Measurements from ENCODE around the gene FSTL3.

FSTL3 gene

GRCh38 chr19:677601-678436, 1.6 kb downstream of the FSTL3 start:
- DNase-seq: no peak
- H3K27me3 ChIP-seq (ENCODE audit: insufficient read depth, low read length, poor library complexity): peaks cover 4% of the 10 kb centered on the region
- H2BK120ac ChIP-seq (ENCODE audit: low read depth, low read length): no peak overlapping the region
- H3K56ac ChIP-seq (ENCODE audit: low read length): no peak overlapping the region
- H3K4me2 ChIP-seq (ENCODE audit: low read length): no peak overlapping the region
- no peaks in the 10 kb centered on the region for H3K79me2 ChIP-seq (ENCODE audit: control insufficient read depth, insufficient read depth, low read length)
- no peak overlapping the region for H3K23ac ChIP-seq (ENCODE audit: low read length)
- H3K36me3 ChIP-seq (ENCODE audit: control insufficient read depth, insufficient read depth, low read length): no peaks in the 10 kb centered on the region
- H2BK15ac ChIP-seq (replicated peaks; ENCODE audit: low read depth): no peak overlapping the region
- H3K9ac ChIP-seq (ENCODE audit: low read length): no peak overlapping the region
- H3K79me1 ChIP-seq (ENCODE audit: low read length): no peaks in the 10 kb centered on the region
- H3K4me3 ChIP-seq (ENCODE audit: low read length): no peak overlapping the region
- no peak overlapping the region for H4K5ac ChIP-seq (ENCODE audit: low read length)
- WGBS (ENCODE audit: extremely low coverage, insufficient coverage, low lambda C conversion rate): no CpG with 5 or more reads among the region's 22 CpGs
- no peak overlapping the region for H3K18ac ChIP-seq (ENCODE audit: low read length)
- no peak overlapping the region for H2AK5ac ChIP-seq (ENCODE audit: low read length)
- H4K8ac ChIP-seq (ENCODE audit: low read depth, low read length): no peak overlapping the region
- no peak overlapping the region for H3K4ac ChIP-seq (ENCODE audit: low read depth, low read length)
- H3K27ac ChIP-seq (ENCODE audit: low read depth, low read length): no peak overlapping the region
- H3K4me1 ChIP-seq (ENCODE audit: control insufficient read depth, low read depth, low read length): no peaks in the 10 kb centered on the region
- H2BK5ac ChIP-seq (ENCODE audit: low read length): no peak overlapping the region

DNA sequence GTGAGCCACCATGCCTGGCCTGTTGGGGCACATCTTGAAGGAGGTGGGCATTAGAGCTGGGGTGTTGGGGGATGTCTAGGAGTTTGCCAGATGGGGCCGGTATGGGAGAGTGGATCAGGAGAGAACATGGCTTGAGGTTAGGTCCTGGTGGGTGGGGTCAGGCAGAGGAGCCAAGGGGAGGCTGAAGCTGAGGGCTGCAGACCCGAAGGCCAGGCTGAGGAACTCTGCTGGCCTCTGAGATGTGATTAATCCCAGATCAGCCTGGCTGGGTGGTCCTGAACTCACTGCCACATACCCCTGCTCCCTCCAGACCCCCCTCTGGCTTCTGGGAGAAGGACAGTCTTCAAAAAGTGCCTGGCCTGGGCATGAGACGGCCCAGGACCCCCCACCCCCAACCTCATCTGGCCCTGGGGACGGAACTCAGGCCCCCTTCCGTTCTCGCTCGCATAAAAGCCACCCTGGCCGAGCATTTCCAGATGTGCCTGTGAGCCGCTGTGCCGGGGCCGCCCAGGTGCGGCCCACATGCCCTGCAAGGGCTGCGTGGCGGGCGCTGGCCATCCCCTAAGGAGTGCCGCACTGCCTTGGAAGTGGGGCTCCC, 2.7 kb downstream of the FSTL3 start:
- Histone ChIP-seq H2BK5ac (ENCODE audit: low read length) (no peak overlapping the region), H3K9ac (ENCODE audit: low read length) (peak overlapping the region; percentile 87), H3K4me3 (ENCODE audit: low read length) (no peak overlapping the region), H3K56ac (ENCODE audit: low read length) (peak overlapping the region; percentile 96), H3K18ac (ENCODE audit: low read length) (no peak overlapping the region), H4K8ac (ENCODE audit: low read depth, low read length) (no peak overlapping the region), H3K23ac (ENCODE audit: low read length) (no peak overlapping the region), H4K5ac (ENCODE audit: low read length) (no peak overlapping the region), H3K36me3 (ENCODE audit: control insufficient read depth, insufficient read depth, low read length) (no peaks in the 10 kb centered on the region), H2AK5ac (ENCODE audit: low read length) (no peak overlapping the region), H3K4me1 (ENCODE audit: control insufficient read depth, low read depth, low read length) (no peaks in the 10 kb centered on the region), H3K4ac (ENCODE audit: low read depth, low read length) (no peak overlapping the region), H2BK120ac (ENCODE audit: low read depth, low read length) (no peak overlapping the region), H3K27ac (ENCODE audit: low read depth, low read length) (no peak overlapping the region), H3K27me3 (ENCODE audit: insufficient read depth, low read length, poor library complexity) (peaks cover 4% of the 10 kb centered on the region), H3K79me2 (ENCODE audit: control insufficient read depth, insufficient read depth, low read length) (no peaks in the 10 kb centered on the region), H3K79me1 (ENCODE audit: low read length) (no peaks in the 10 kb centered on the region), H3K4me2 (ENCODE audit: low read length) (no peak overlapping the region), H2BK15ac (replicated peaks; ENCODE audit: low read depth) (no peak overlapping the region)
- no CpG with 5 or more reads among the region's 16 CpGs for WGBS (ENCODE audit: extremely low coverage, insufficient coverage, low lambda C conversion rate)
- DNase-seq: no peak

GRCh38 chr19:679418-680286, 3.5 kb downstream of the FSTL3 start:
- H3K4me3 ChIP-seq (ENCODE audit: low read length): peak overlapping the region; percentile 71
- no peaks in the 10 kb centered on the region for H3K79me1 ChIP-seq (ENCODE audit: low read length)
- H3K18ac ChIP-seq (ENCODE audit: low read length): peak overlapping the region; percentile 96
- peak overlapping the region; percentile 17 for H4K8ac ChIP-seq (ENCODE audit: low read depth, low read length)
- peaks cover 4% of the 10 kb centered on the region for H3K27me3 ChIP-seq (ENCODE audit: insufficient read depth, low read length, poor library complexity)
- H3K4me1 ChIP-seq (ENCODE audit: control insufficient read depth, low read depth, low read length): no peaks in the 10 kb centered on the region
- H2BK120ac ChIP-seq (ENCODE audit: low read depth, low read length): peak overlapping the region; percentile 46
- DNase-seq: peak; percentile 55
- no peak overlapping the region for H2BK15ac ChIP-seq (replicated peaks; ENCODE audit: low read depth)
- no peaks in the 10 kb centered on the region for H3K79me2 ChIP-seq (ENCODE audit: control insufficient read depth, insufficient read depth, low read length)
- no peak overlapping the region for H4K5ac ChIP-seq (ENCODE audit: low read length)
- H3K56ac ChIP-seq (ENCODE audit: low read length): peak overlapping the region; percentile 96
- H3K36me3 ChIP-seq (ENCODE audit: control insufficient read depth, insufficient read depth, low read length): no peaks in the 10 kb centered on the region
- peak overlapping the region; percentile 77 for H3K4me2 ChIP-seq (ENCODE audit: low read length)
- no peak overlapping the region for H2BK5ac ChIP-seq (ENCODE audit: low read length)
- H3K9ac ChIP-seq (ENCODE audit: low read length): peak overlapping the region; percentile 95
- WGBS (ENCODE audit: extremely low coverage, insufficient coverage, low lambda C conversion rate): no CpG with 5 or more reads among the region's 69 CpGs
- H3K23ac ChIP-seq (ENCODE audit: low read length): peak overlapping the region; percentile 80
- no peak overlapping the region for H2AK5ac ChIP-seq (ENCODE audit: low read length)
- H3K27ac ChIP-seq (ENCODE audit: low read depth, low read length): peak overlapping the region; percentile 78
- H3K4ac ChIP-seq (ENCODE audit: low read depth, low read length): peak overlapping the region; percentile 98

- Histone ChIP-seq H2BK5ac (ENCODE audit: low read length) (peak overlapping the region; percentile 69), H3K23ac (ENCODE audit: low read length) (peak overlapping the region; percentile 80), H4K5ac (ENCODE audit: low read length) (no peak overlapping the region), H3K18ac (ENCODE audit: low read length) (peak overlapping the region; percentile 96), H3K27ac (ENCODE audit: low read depth, low read length) (peak overlapping the region; percentile 78), H3K4me1 (ENCODE audit: control insufficient read depth, low read depth, low read length) (no peaks in the 10 kb centered on the region), H3K79me1 (ENCODE audit: low read length) (no peaks in the 10 kb centered on the region), H2BK120ac (ENCODE audit: low read depth, low read length) (peak overlapping the region; percentile 46), H4K8ac (ENCODE audit: low read depth, low read length) (peak overlapping the region; percentile 17), H3K27me3 (ENCODE audit: insufficient read depth, low read length, poor library complexity) (peaks cover 4% of the 10 kb centered on the region), H3K79me2 (ENCODE audit: control insufficient read depth, insufficient read depth, low read length) (no peaks in the 10 kb centered on the region), H2BK15ac (replicated peaks; ENCODE audit: low read depth) (no peak overlapping the region), H3K56ac (ENCODE audit: low read length) (peak overlapping the region; percentile 98), H3K4ac (ENCODE audit: low read depth, low read length) (peak overlapping the region; percentile 98), H3K9ac (ENCODE audit: low read length) (peak overlapping the region; percentile 95), H3K36me3 (ENCODE audit: control insufficient read depth, insufficient read depth, low read length) (no peaks in the 10 kb centered on the region), H2AK5ac (ENCODE audit: low read length) (no peak overlapping the region), H3K4me2 (ENCODE audit: low read length) (peak overlapping the region; percentile 95), H3K4me3 (ENCODE audit: low read length) (peak overlapping the region; percentile 71)
- no CpG with 5 or more reads among the region's 70 CpGs for WGBS (ENCODE audit: extremely low coverage, insufficient coverage, low lambda C conversion rate)
- DNase-seq: peak; percentile 99
Measured at GRCh38 chr19:680287-681028, 4.3 kb downstream of the FSTL3 start.

Measured in mesendoderm (in vitro differentiated cells).